Measurements from ENCODE around the gene PLA2R1.

The PLA2R1 gene

GRCh38 chr2:159961451-159961850 is 101.0 kb downstream of the PLA2R1 start:
- Histone ChIP-seq H3K4me1 (ENCODE audit: control insufficient read depth in 2 of 2, insufficient read depth in 1 of 2, low read depth in 1 of 2, low read length in 2 of 2) (peaks cover 0 to 2% of the 10 kb centered on the region in 2 donors), H3K14ac (ENCODE audit: low read length) (no peak overlapping the region), H3K79me1 (ENCODE audit: low read depth, low read length) (no peaks in the 10 kb centered on the region), H4K91ac (ENCODE audit: low read depth, low read length, poor library complexity) (no peak overlapping the region), H3K27ac (replicated peaks; ENCODE audit: low read length) (no peak overlapping the region), H3K18ac (ENCODE audit: low read length) (peak overlapping the region; percentile 33), H3K4me3 (ENCODE audit: low read length in 2 of 2) (no peak overlapping the region), H3K27me3 (ENCODE audit: control insufficient read depth in 3 of 3, insufficient read depth in 3 of 3, low read depth in 1 of 3, low read length in 3 of 3) (no peaks in the 10 kb centered on the region), H3K4me2 (ENCODE audit: insufficient read depth, low read length, poor library complexity, severe bottlenecking) (no peak overlapping the region), H2BK120ac (ENCODE audit: low read depth, low read length) (no peak overlapping the region), H3K4ac (ENCODE audit: low read length) (no peak overlapping the region), H3K9me3 (replicated peaks in 1 of 2; ENCODE audit: control insufficient read depth in 2 of 2, insufficient read depth in 1 of 2, low read depth in 1 of 2, low read length in 2 of 2) (peaks cover 0 to 2% of the 10 kb centered on the region in 2 donors), H3K23ac (ENCODE audit: low read depth, low read length, poor library complexity) (no peak overlapping the region), H3K36me3 (replicated peaks in 1 of 2; ENCODE audit: control insufficient read depth in 2 of 2, insufficient read depth in 2 of 2, low read length in 2 of 2) (no peaks in the 10 kb centered on the region), H2BK5ac (ENCODE audit: low read length) (no peak overlapping the region), H3K9ac (ENCODE audit: low read depth, low read length, poor library complexity) (no peak overlapping the region), H4K8ac (ENCODE audit: low read depth, low read length) (no peak overlapping the region), H2AFZ (ENCODE audit: low read length) (no peak overlapping the region), H2BK12ac (ENCODE audit: low read length) (no peak overlapping the region), H2AK5ac (ENCODE audit: low read depth, low read length) (no peak overlapping the region), H2BK15ac (ENCODE audit: low read length) (no peak overlapping the region)
- no peak for DNase-seq (ENCODE audit: low spot score)
- WGBS, 2 donors (ENCODE audit: extremely low coverage in 2 of 2, insufficient read length in 2 of 2, insufficient replicate concordance in 1 of 2), result no CpG with 5 or more reads among the region's 4 CpGs

- no peak for DNase-seq (ENCODE audit: low spot score)
- no peak overlapping the region for H3K14ac ChIP-seq (ENCODE audit: low read length)
- WGBS, 2 donors (ENCODE audit: extremely low coverage in 2 of 2, insufficient read length in 2 of 2, insufficient replicate concordance in 1 of 2), result no CpG with 5 or more reads among the region's 2 CpGs
Observed at GRCh38 chr2:159961037-159961436, 101.4 kb downstream of the PLA2R1 start.

GRCh38 chr2:159960414-159960813 is 102.0 kb downstream of the PLA2R1 start:
- Histone ChIP-seq H3K4me3 (ENCODE audit: low read length in 2 of 2) (no peak overlapping the region), H4K8ac (ENCODE audit: low read depth, low read length) (no peak overlapping the region), H3K23ac (ENCODE audit: low read depth, low read length, poor library complexity) (no peak overlapping the region), H2AK5ac (ENCODE audit: low read depth, low read length) (no peak overlapping the region), H2BK12ac (ENCODE audit: low read length) (no peak overlapping the region), H3K18ac (ENCODE audit: low read length) (no peak overlapping the region), H3K27ac (replicated peaks; ENCODE audit: low read length) (no peak overlapping the region), H3K9me3 (replicated peaks in 1 of 2; ENCODE audit: control insufficient read depth in 2 of 2, insufficient read depth in 1 of 2, low read depth in 1 of 2, low read length in 2 of 2) (peaks cover 0 to 2% of the 10 kb centered on the region in 2 donors), H4K91ac (ENCODE audit: low read depth, low read length, poor library complexity) (no peak overlapping the region), H3K4ac (ENCODE audit: low read length) (no peak overlapping the region), H3K14ac (ENCODE audit: low read length) (no peak overlapping the region), H3K9ac (ENCODE audit: low read depth, low read length, poor library complexity) (no peak overlapping the region), H2BK15ac (ENCODE audit: low read length) (no peak overlapping the region), H3K36me3 (replicated peaks in 1 of 2; ENCODE audit: control insufficient read depth in 2 of 2, insufficient read depth in 2 of 2, low read length in 2 of 2) (no peaks in the 10 kb centered on the region), H3K4me1 (ENCODE audit: control insufficient read depth in 2 of 2, insufficient read depth in 1 of 2, low read depth in 1 of 2, low read length in 2 of 2) (peaks cover 0 to 2% of the 10 kb centered on the region in 2 donors), H3K27me3 (ENCODE audit: control insufficient read depth in 3 of 3, insufficient read depth in 3 of 3, low read depth in 1 of 3, low read length in 3 of 3) (no peaks in the 10 kb centered on the region), H3K79me1 (ENCODE audit: low read depth, low read length) (no peaks in the 10 kb centered on the region), H2BK5ac (ENCODE audit: low read length) (no peak overlapping the region), H2BK120ac (ENCODE audit: low read depth, low read length) (no peak overlapping the region), H3K4me2 (ENCODE audit: insufficient read depth, low read length, poor library complexity, severe bottlenecking) (no peak overlapping the region), H2AFZ (ENCODE audit: low read length) (no peak overlapping the region)
- DNase-seq (ENCODE audit: low spot score), result no peak
- no CpG with 5 or more reads among the region's 2 CpGs for WGBS, 2 donors (ENCODE audit: extremely low coverage in 2 of 2, insufficient read length in 2 of 2, insufficient replicate concordance in 1 of 2)

More at GRCh38 chr2:159961037-159961436, 101.4 kb downstream of the PLA2R1 start:
- Histone ChIP-seq H3K27ac (replicated peaks; ENCODE audit: low read length) (no peak overlapping the region), H3K23ac (ENCODE audit: low read depth, low read length, poor library complexity) (no peak overlapping the region), H2AK5ac (ENCODE audit: low read depth, low read length) (no peak overlapping the region), H3K4me3 (ENCODE audit: low read length in 2 of 2) (no peak overlapping the region), H2BK120ac (ENCODE audit: low read depth, low read length) (no peak overlapping the region), H3K27me3 (ENCODE audit: control insufficient read depth in 3 of 3, insufficient read depth in 3 of 3, low read depth in 1 of 3, low read length in 3 of 3) (no peaks in the 10 kb centered on the region), H4K8ac (ENCODE audit: low read depth, low read length) (no peak overlapping the region), H3K4ac (ENCODE audit: low read length) (no peak overlapping the region), H3K9me3 (replicated peaks in 1 of 2; ENCODE audit: control insufficient read depth in 2 of 2, insufficient read depth in 1 of 2, low read depth in 1 of 2, low read length in 2 of 2) (peaks cover 0 to 2% of the 10 kb centered on the region in 2 donors), H2BK12ac (ENCODE audit: low read length) (no peak overlapping the region), H3K9ac (ENCODE audit: low read depth, low read length, poor library complexity) (no peak overlapping the region), H2AFZ (ENCODE audit: low read length) (no peak overlapping the region), H4K91ac (ENCODE audit: low read depth, low read length, poor library complexity) (no peak overlapping the region), H3K4me2 (ENCODE audit: insufficient read depth, low read length, poor library complexity, severe bottlenecking) (no peak overlapping the region), H3K4me1 (ENCODE audit: control insufficient read depth in 2 of 2, insufficient read depth in 1 of 2, low read depth in 1 of 2, low read length in 2 of 2) (peaks cover 0 to 2% of the 10 kb centered on the region in 2 donors), H3K79me1 (ENCODE audit: low read depth, low read length) (no peaks in the 10 kb centered on the region), H3K36me3 (replicated peaks in 1 of 2; ENCODE audit: control insufficient read depth in 2 of 2, insufficient read depth in 2 of 2, low read length in 2 of 2) (no peaks in the 10 kb centered on the region), H2BK15ac (ENCODE audit: low read length) (no peak overlapping the region), H3K18ac (ENCODE audit: low read length) (no peak overlapping the region), H2BK5ac (ENCODE audit: low read length) (no peak overlapping the region)

GRCh38 chr2:159959136-159959535 is 103.3 kb downstream of the PLA2R1 start:
- no peak for DNase-seq (ENCODE audit: low spot score)
- Histone ChIP-seq H4K8ac (ENCODE audit: low read depth, low read length) (no peak overlapping the region), H3K79me1 (ENCODE audit: low read depth, low read length) (no peaks in the 10 kb centered on the region), H2AFZ (ENCODE audit: low read length) (no peak overlapping the region), H3K4me2 (ENCODE audit: insufficient read depth, low read length, poor library complexity, severe bottlenecking) (no peak overlapping the region), H3K27me3 (ENCODE audit: control insufficient read depth in 3 of 3, insufficient read depth in 3 of 3, low read depth in 1 of 3, low read length in 3 of 3) (no peaks in the 10 kb centered on the region), H4K91ac (ENCODE audit: low read depth, low read length, poor library complexity) (no peak overlapping the region), H3K14ac (ENCODE audit: low read length) (no peak overlapping the region), H3K4ac (ENCODE audit: low read length) (no peak overlapping the region), H3K27ac (replicated peaks; ENCODE audit: low read length) (no peak overlapping the region), H2BK15ac (ENCODE audit: low read length) (no peak overlapping the region), H3K23ac (ENCODE audit: low read depth, low read length, poor library complexity) (no peak overlapping the region), H2BK5ac (ENCODE audit: low read length) (no peak overlapping the region), H2BK12ac (ENCODE audit: low read length) (no peak overlapping the region), H3K36me3 (replicated peaks in 1 of 2; ENCODE audit: control insufficient read depth in 2 of 2, insufficient read depth in 2 of 2, low read length in 2 of 2) (no peaks in the 10 kb centered on the region), H3K4me3 (ENCODE audit: low read length in 2 of 2) (no peak overlapping the region), H3K9me3 (replicated peaks in 1 of 2; ENCODE audit: control insufficient read depth in 2 of 2, insufficient read depth in 1 of 2, low read depth in 1 of 2, low read length in 2 of 2) (peaks cover 0 to 2% of the 10 kb centered on the region in 2 donors), H3K9ac (ENCODE audit: low read depth, low read length, poor library complexity) (no peak overlapping the region), H3K18ac (ENCODE audit: low read length) (no peak overlapping the region), H3K4me1 (ENCODE audit: control insufficient read depth in 2 of 2, insufficient read depth in 1 of 2, low read depth in 1 of 2, low read length in 2 of 2) (peaks cover 0 to 2% of the 10 kb centered on the region in 2 donors), H2AK5ac (ENCODE audit: low read depth, low read length) (no peak overlapping the region), H2BK120ac (ENCODE audit: low read depth, low read length) (no peak overlapping the region)
- WGBS, 2 donors (ENCODE audit: extremely low coverage in 2 of 2, insufficient read length in 2 of 2, insufficient replicate concordance in 1 of 2), result no CpG with 5 or more reads among the region's 3 CpGs

Data from neuronal stem cell (in vitro differentiated cells).